HG03575 (cell line): ENCODE measurements around the gene WDR38.

Experiments
- ATAC-seq: cut with Tn5 transposase; IDR thresholded peaks from one replicate; pipeline ENCODE4 v1.9.1; 2021; ENCODE audit not compliant: unreplicated experiment, insufficient number of reproducible peaks, low FRiP score; ENCODE audit errors: extremely low read depth

The WDR38 gene

GRCh38 chr9:124877021-124877782, 23.9 kb downstream of the WDR38 start:
- ATAC-seq = no peak

GRCh38 chr9:124878021-124878420, 24.8 kb downstream of the WDR38 start:
- no peak for ATAC-seq

GRCh38 chr9:124878518-124878917, 25.3 kb downstream of the WDR38 start:
- ATAC-seq = no peak

GRCh38 chr9:124879226-124879625, 26.0 kb downstream of the WDR38 start:
- ATAC-seq = no peak

GRCh38 chr9:124880501-124880900, 27.2 kb downstream of the WDR38 start:
- ATAC-seq = no peak

- ATAC-seq = no peak
Observed at GRCh38 chr9:124881138-124881743, 28.0 kb downstream of the WDR38 start.

- no peak for ATAC-seq
Observed at GRCh38 chr9:124882231-124882630, 29.0 kb downstream of the WDR38 start.

GRCh38 chr9:124884376-124884775, 31.1 kb downstream of the WDR38 start:
- ATAC-seq = no peak

GRCh38 chr9:124885551-124885950, 32.3 kb downstream of the WDR38 start:
- ATAC-seq = no peak

- no peak for ATAC-seq
Observed at GRCh38 chr9:124886461-124886860, 33.2 kb downstream of the WDR38 start.

GRCh38 chr9:124886866-124887492, 33.7 kb downstream of the WDR38 start:
- no peak for ATAC-seq

GRCh38 chr9:124887832-124888231, 34.6 kb downstream of the WDR38 start:
- ATAC-seq = no peak

- ATAC-seq = no peak
Observed at GRCh38 chr9:124889006-124889405, 35.7 kb downstream of the WDR38 start.

- no peak for ATAC-seq
Observed at GRCh38 chr9:124890179-124890578, 36.9 kb downstream of the WDR38 start.

GRCh38 chr9:124894035-124894740, 40.9 kb downstream of the WDR38 start:
- no peak for ATAC-seq

- no peak for ATAC-seq
Observed at GRCh38 chr9:124894741-124895170, 41.5 kb downstream of the WDR38 start.

GRCh38 chr9:124897570-124898460, 44.6 kb downstream of the WDR38 start:
- ATAC-seq = no peak

GRCh38 chr9:124899845-124900244, 46.6 kb downstream of the WDR38 start:
- ATAC-seq = no peak

- ATAC-seq = no peak
Observed at GRCh38 chr9:124906966-124907365, 53.7 kb downstream of the WDR38 start.
